HEK293T (cell line): ENCODE data around the gene SPPL3.

ENCODE experiments used
- ARNT ChIP-seq: fragments of 450-650 bp; IDR thresholded peaks from 2 replicates; pipeline ENCODE4 v1.6.1; 2017; ENCODE audit warnings: mild to moderate bottlenecking
- FOXA1 ChIP-seq: fragments of 450-650 bp; IDR thresholded peaks from 2 replicates; pipeline ENCODE4 v1.6.1; 2016; ENCODE audit warnings: mild to moderate bottlenecking
- FOXK2 ChIP-seq: fragments of 450-650 bp; IDR thresholded peaks from 2 replicates; pipeline ENCODE4 v1.6.1; 2016; ENCODE audit warnings: mild to moderate bottlenecking
- FOXM1 ChIP-seq: fragments of 450-650 bp; IDR thresholded peaks from 2 replicates; pipeline ENCODE4 v1.6.1; 2017; ENCODE audit warnings: mild to moderate bottlenecking, borderline replicate concordance
- HDGF ChIP-seq: fragments of 450-650 bp; IDR thresholded peaks from 2 replicates; pipeline ENCODE4 v1.6.1; 2017; ENCODE audit warnings: antibody characterized with exemption, borderline replicate concordance
- NFRKB ChIP-seq: fragments of 450-650 bp; IDR thresholded peaks from 2 replicates; pipeline ENCODE4 v1.6.1; 2016; ENCODE audit warnings: mild to moderate bottlenecking, moderate library complexity
- PKNOX1 ChIP-seq: fragments of 450-650 bp; IDR thresholded peaks from 2 replicates; pipeline ENCODE4 v1.6.1; 2016
- SP1 ChIP-seq: fragments of 450-650 bp; IDR thresholded peaks from 2 replicates; pipeline ENCODE4 v1.6.1; 2017
- TARDBP ChIP-seq: fragments of 450-650 bp; IDR thresholded peaks from 2 replicates; pipeline ENCODE4 v1.6.1; 2016
- ZNF384 ChIP-seq: fragments of 450-650 bp; IDR thresholded peaks from 2 replicates; pipeline ENCODE4 v1.6.1; 2016

GRCh38 chr12:120741476-120742421 is 162.4 kb downstream of the SPPL3 start:
- TF ChIP-seq SP1 (no peak), TARDBP (no peak), ZNF384 (no peak), ARNT (no peak), FOXM1 (no peak), FOXK2 (no peak), HDGF (no peak), FOXA1 (no peak), PKNOX1 (no peak), NFRKB (no peak)
